ENCODE results near the gene PLXNC1. TPM values are rescaled to one million over a fixed set of nuclear protein-coding genes. Genes with fewer than 3 reads are reported as not detected.

PLXNC1 gene
- total RNA-seq, 2 donors from 2014 or later: 8.4 to 12.4 TPM

- Histone ChIP-seq H3K9ac (ENCODE audit: low read depth in 2 of 2, low read length in 2 of 2) (no peak overlapping the region), H3K36me3 (no peaks in the 10 kb centered on the region), H3K27ac (no peak overlapping the region), H3K4me3 (no peak overlapping the region), H3K4me1 (no peaks in the 10 kb centered on the region), H3K27me3 (no peaks in the 10 kb centered on the region), H3K9me3 (no peaks in the 10 kb centered on the region)
- no peak for DNase-seq
- intact Hi-C loops (cut with DNase I): no loop called here
- TF ChIP-seq CTCF (IDR thresholded peaks at IDR 0.05): no peak
Measured at GRCh38 chr12:94162108-94162507, 13.7 kb downstream of the PLXNC1 start.

GRCh38 chr12:94163850-94164249 lies 15.5 kb downstream of the PLXNC1 start:
- Histone ChIP-seq H3K36me3 (no peaks in the 10 kb centered on the region), H3K4me3 (no peak overlapping the region), H3K9ac (ENCODE audit: low read depth in 2 of 2, low read length in 2 of 2) (no peak overlapping the region), H3K4me1 (no peaks in the 10 kb centered on the region), H3K9me3 (no peaks in the 10 kb centered on the region), H3K27ac (no peak overlapping the region), H3K27me3 (no peaks in the 10 kb centered on the region)
- no peak for TF ChIP-seq CTCF (IDR thresholded peaks at IDR 0.05)
- no peak for DNase-seq
- intact Hi-C loops (cut with DNase I): no loop called here

GRCh38 chr12:94165138-94165537 lies 16.8 kb downstream of the PLXNC1 start:
- Histone ChIP-seq H3K27ac (no peak overlapping the region), H3K36me3 (no peaks in the 10 kb centered on the region), H3K4me3 (no peak overlapping the region), H3K9me3 (no peaks in the 10 kb centered on the region), H3K9ac (ENCODE audit: low read depth in 2 of 2, low read length in 2 of 2) (no peak overlapping the region), H3K27me3 (no peaks in the 10 kb centered on the region), H3K4me1 (no peaks in the 10 kb centered on the region)
- DNase-seq: no peak
- intact Hi-C loops (cut with DNase I): no loop called here
- no peak for TF ChIP-seq CTCF (IDR thresholded peaks at IDR 0.05)

GRCh38 chr12:94165670-94166364 lies 17.4 kb downstream of the PLXNC1 start:
- TF ChIP-seq CTCF (IDR thresholded peaks at IDR 0.05): no peak
- intact Hi-C loops (cut with DNase I): no loop called here
- Histone ChIP-seq H3K4me1 (no peaks in the 10 kb centered on the region), H3K9ac (ENCODE audit: low read depth in 2 of 2, low read length in 2 of 2) (no peak overlapping the region), H3K4me3 (no peak overlapping the region), H3K9me3 (no peaks in the 10 kb centered on the region), H3K27ac (no peak overlapping the region), H3K36me3 (no peaks in the 10 kb centered on the region), H3K27me3 (no peaks in the 10 kb centered on the region)
- no peak for DNase-seq

- no peak for TF ChIP-seq CTCF (IDR thresholded peaks at IDR 0.05)
- Histone ChIP-seq H3K4me1 (no peaks in the 10 kb centered on the region), H3K27me3 (no peaks in the 10 kb centered on the region), H3K9me3 (no peaks in the 10 kb centered on the region), H3K36me3 (no peaks in the 10 kb centered on the region), H3K4me3 (no peak overlapping the region), H3K27ac (no peak overlapping the region), H3K9ac (ENCODE audit: low read depth in 2 of 2, low read length in 2 of 2) (no peak overlapping the region)
- intact Hi-C loops (cut with DNase I): no loop called here
- DNase-seq: no peak
Measured at GRCh38 chr12:94167071-94167755, 18.8 kb downstream of the PLXNC1 start.

Measured in colonic mucosa (tissue), 4 donors.